ENCODE data around the gene NFIA.

DNA sequence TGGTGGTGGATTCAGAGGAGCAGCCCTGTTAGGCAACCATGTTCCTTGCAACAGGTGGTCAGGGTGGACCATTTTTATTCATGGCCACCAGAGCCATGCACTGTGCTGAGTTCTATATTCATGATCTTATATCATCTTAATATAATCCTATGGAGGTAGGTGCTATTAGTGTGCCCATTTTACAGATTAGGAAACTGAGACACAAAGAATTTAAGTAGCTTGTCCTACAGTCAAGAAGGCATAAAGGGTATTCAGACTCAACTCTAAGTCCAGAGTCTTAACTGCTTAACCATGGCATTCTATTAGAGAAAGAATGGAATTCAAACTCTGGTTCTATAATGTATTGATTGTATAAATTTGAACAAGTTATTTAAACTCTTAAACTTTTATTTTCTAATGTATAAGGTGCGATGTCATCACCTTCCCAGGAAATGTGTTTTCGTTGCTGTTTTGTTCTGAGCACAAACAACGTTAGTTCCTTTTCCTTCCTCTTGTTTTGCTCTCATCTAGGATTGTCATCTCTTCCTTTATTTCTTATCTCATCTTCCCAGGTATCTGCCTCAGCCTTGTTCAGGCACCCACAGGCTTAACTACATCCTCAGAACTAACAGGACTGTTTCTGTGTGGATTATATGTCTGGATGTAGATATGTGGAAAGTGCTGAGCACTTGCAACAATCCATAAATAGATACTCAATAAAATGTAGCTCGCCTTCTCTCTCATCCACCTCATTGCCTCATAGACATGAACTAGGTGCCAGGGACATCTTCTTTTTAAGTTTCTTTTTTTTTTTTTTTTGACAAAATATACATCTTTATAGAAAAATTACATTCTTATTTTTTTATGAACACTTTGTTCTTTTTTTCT, 207.1 kb downstream of the NFIA start:
- TF ChIP-seq, protein P1, sequence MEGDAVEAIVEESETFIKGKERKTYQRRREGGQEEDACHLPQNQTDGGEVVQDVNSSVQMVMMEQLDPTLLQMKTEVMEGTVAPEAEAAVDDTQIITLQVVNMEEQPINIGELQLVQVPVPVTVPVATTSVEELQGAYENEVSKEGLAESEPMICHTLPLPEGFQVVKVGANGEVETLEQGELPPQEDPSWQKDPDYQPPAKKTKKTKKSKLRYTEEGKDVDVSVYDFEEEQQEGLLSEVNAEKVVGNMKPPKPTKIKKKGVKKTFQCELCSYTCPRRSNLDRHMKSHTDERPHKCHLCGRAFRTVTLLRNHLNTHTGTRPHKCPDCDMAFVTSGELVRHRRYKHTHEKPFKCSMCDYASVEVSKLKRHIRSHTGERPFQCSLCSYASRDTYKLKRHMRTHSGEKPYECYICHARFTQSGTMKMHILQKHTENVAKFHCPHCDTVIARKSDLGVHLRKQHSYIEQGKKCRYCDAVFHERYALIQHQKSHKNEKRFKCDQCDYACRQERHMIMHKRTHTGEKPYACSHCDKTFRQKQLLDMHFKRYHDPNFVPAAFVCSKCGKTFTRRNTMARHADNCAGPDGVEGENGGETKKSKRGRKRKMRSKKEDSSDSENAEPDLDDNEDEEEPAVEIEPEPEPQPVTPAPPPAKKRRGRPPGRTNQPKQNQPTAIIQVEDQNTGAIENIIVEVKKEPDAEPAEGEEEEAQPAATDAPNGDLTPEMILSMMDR (optimal IDR thresholded peaks at IDR 0.05 in 1 of 3, IDR thresholded peaks at IDR 0.05 in 1 of 3, conservative IDR thresholded peaks at IDR 0.05 in 1 of 3; ENCODE audit: extremely low read depth in 1 of 3, insufficient read depth in 2 of 3, low read length in 3 of 3): no peak
- no peak for TF ChIP-seq EZH2 (IDR thresholded peaks at IDR 0.05; ENCODE audit: low read length)
